Mucosa of descending colon (tissue), 3 donors: ENCODE measurements around the gene ZSWIM8. TPM values are rescaled to one million over a fixed set of nuclear protein-coding genes. Genes with fewer than 3 reads are reported as not detected.

Experiments used
- ATAC-seq: fragments of 200-7000 bp; cut with Tn5 transposase; one replicate; pipeline ENCODE4 v1.9.1; 2020; ENCODE audit warnings: mild to moderate bottlenecking, moderate library complexity
- DNase-seq, 3 donors: peaks; one replicate each; pipeline ENCODE4 v3.0.0-alpha.2; 2020
- H3K36me3 ChIP-seq: fragments of 200-600 bp; one replicate; pipeline ENCODE4 v1.8.0; 2021; ENCODE audit warnings: low read depth, mild to moderate bottlenecking
- H3K4me1 ChIP-seq: fragments of 200-600 bp; one replicate; pipeline ENCODE4 v1.8.0; 2021; ENCODE audit warnings: low read depth, mild to moderate bottlenecking
- H3K4me3 ChIP-seq: fragments of 200-600 bp; one replicate; pipeline ENCODE4 v1.8.0; 2021; ENCODE audit warnings: mild to moderate bottlenecking
- H3K9me3 ChIP-seq: fragments of 200-600 bp; one replicate; pipeline ENCODE4 v1.8.0; 2021; ENCODE audit warnings: mild to moderate bottlenecking
- CTCF ChIP-seq: fragments of 200-600 bp; IDR thresholded peaks from one replicate; pipeline ENCODE4 v1.8.0; 2022; ENCODE audit warnings: antibody characterized with exemption, mild to moderate bottlenecking
- intact Hi-C, 2 donors: fragments of 100-400 bp; cut with DNase I in 1 of 2; cut with micrococcal nuclease in 1 of 2; formaldehyde crosslinking; loops; one replicate each; pipeline versions ENCODE4 v1.11.0 to v1.11.1; 2022; cut with DNase I, micrococcal nuclease
- total RNA-seq, 3 donors: library from RNA; stranded (reverse); fragmentation: NEBNext Ultra II Directional in 2 of 3; extraction: Animal tissue kit (Norgen Biotek cat#: 25700) in 2 of 3; gene quantifications; one replicate each; pipeline versions ENCODE4 v1.2.1 to v1.2.4, GENCODE V29; 2021 to 2023
- donor health status: DM: no; HTN: no; CAD: no; lungs with moderate emphysema.
- donor health status: DM: no; HTN: no; CAD: no.
- donor health status: DM: no; HTN: yes; CAD: no.

ZSWIM8 gene
- total RNA-seq, 3 donors from 2014 or later: 72.5 to 119 (median 90.1) TPM

GRCh38 chr10:73759512-73760115 is 25.8 kb upstream of the ZSWIM8 start:
- intact Hi-C loops: no loop called here
- ATAC-seq (peak; percentile 74), DNase-seq (peak in 1 of 3 donors; percentile 61)
- Histone ChIP-seq H3K36me3 (peaks cover 10% of the 10 kb centered on the region), H3K9me3 (no peaks in the 10 kb centered on the region), H3K4me1 (no peaks in the 10 kb centered on the region), H3K4me3 (no peak overlapping the region)
- no peak for TF ChIP-seq CTCF

GRCh38 chr10:73761781-73762180 is 23.6 kb upstream of the ZSWIM8 start:
- intact Hi-C loops: no loop called here
- no peak overlapping the region for H3K4me3 ChIP-seq
- no peak for TF ChIP-seq CTCF
- no peaks in the 10 kb centered on the region for H3K9me3 ChIP-seq
- ATAC-seq (no peak), DNase-seq (no peak)
- peaks cover 10% of the 10 kb centered on the region for H3K36me3 ChIP-seq
- no peaks in the 10 kb centered on the region for H3K4me1 ChIP-seq

GRCh38 chr10:73762915-73763314 is 22.5 kb upstream of the ZSWIM8 start:
- no peak for DNase-seq
- Histone ChIP-seq H3K4me3 (no peak overlapping the region), H3K36me3 (peaks cover 10% of the 10 kb centered on the region), H3K9me3 (no peaks in the 10 kb centered on the region), H3K4me1 (no peaks in the 10 kb centered on the region)
- ATAC-seq: no peak
- TF ChIP-seq CTCF: no peak
- intact Hi-C loops: no loop called here

- ATAC-seq (no peak), DNase-seq (no peak)
- Histone ChIP-seq H3K9me3 (no peaks in the 10 kb centered on the region), H3K4me1 (no peaks in the 10 kb centered on the region), H3K36me3 (peaks cover 10% of the 10 kb centered on the region), H3K4me3 (no peak overlapping the region)
- intact Hi-C loops: no loop called here
- no peak for TF ChIP-seq CTCF
These were observed 22.1 kb upstream of the ZSWIM8 start for GRCh38 chr10:73763343-73763742.

- H3K4me3 ChIP-seq: no peak overlapping the region
- no peak for TF ChIP-seq CTCF
- H3K9me3 ChIP-seq: no peaks in the 10 kb centered on the region
- H3K36me3 ChIP-seq: peaks cover 10% of the 10 kb centered on the region
- H3K4me1 ChIP-seq: no peaks in the 10 kb centered on the region
- intact Hi-C loops: no loop called here
- no peak for DNase-seq
- ATAC-seq: no peak
These were observed 20.3 kb upstream of the ZSWIM8 start for GRCh38 chr10:73765066-73765465.

- ATAC-seq: peak; percentile 9
- Histone ChIP-seq H3K36me3 (no peaks in the 10 kb centered on the region), H3K4me3 (no peak overlapping the region), H3K9me3 (no peaks in the 10 kb centered on the region), H3K4me1 (peaks cover 6% of the 10 kb centered on the region)
- no peak for TF ChIP-seq CTCF
- DNase-seq: peak in 2 of 3 donors; percentile 52 to 53
- intact Hi-C loops: no loop called here
These were observed 16.5 kb upstream of the ZSWIM8 start for GRCh38 chr10:73768881-73769280.
